Glutamatergic neuron (in vitro differentiated cells): ENCODE data around the gene GLIS1. TPM values are rescaled to one million over a fixed set of nuclear protein-coding genes. Genes with fewer than 3 reads are reported as not detected.

ENCODE experiments used
- DNase-seq: peaks from one replicate; pipeline ENCODE4 v3.0.0; 2022
- H3K27ac Mint-ChIP-seq: one replicate; pipeline ENCODE4 v1.8.0; 2020; ENCODE audit warnings: mild to moderate bottlenecking, mixed read lengths, inconsistent platforms; ENCODE audit not compliant: unreplicated experiment
- H3K27me3 Mint-ChIP-seq: one replicate; pipeline ENCODE4 v1.8.0; 2020; ENCODE audit warnings: mild to moderate bottlenecking, moderate library complexity, mixed read lengths, inconsistent platforms; ENCODE audit not compliant: unreplicated experiment
- H3K36me3 Mint-ChIP-seq: one replicate; pipeline ENCODE4 v1.8.0; 2020; ENCODE audit warnings: mild to moderate bottlenecking, mixed read lengths, inconsistent platforms; ENCODE audit not compliant: unreplicated experiment
- H3K4me1 Mint-ChIP-seq: one replicate; pipeline ENCODE4 v1.8.0; 2020; ENCODE audit warnings: mild to moderate bottlenecking, low read depth, mixed read lengths, inconsistent platforms; ENCODE audit not compliant: unreplicated experiment
- H3K4me3 Mint-ChIP-seq: one replicate; pipeline ENCODE4 v1.8.0; 2020; ENCODE audit warnings: mild to moderate bottlenecking, mixed read lengths, inconsistent platforms; ENCODE audit not compliant: unreplicated experiment
- H3K9me3 Mint-ChIP-seq: one replicate; pipeline ENCODE4 v1.8.0; 2020; ENCODE audit warnings: mild to moderate bottlenecking, moderate library complexity, mixed read lengths, inconsistent platforms; ENCODE audit not compliant: unreplicated experiment
- CTCF ChIP-seq: fragments of 200-600 bp; sonication (generic); IDR thresholded peaks from one replicate; pipeline ENCODE4 v1.5.0; 2021; ENCODE audit not compliant: partially characterized antibody, unreplicated experiment
- total RNA-seq: library from RNA; stranded (reverse); fragmentation: NEBNext Ultra II Directional; extraction: Animal tissue kit (Norgen Biotek cat#: 25700); gene quantifications from one replicate; pipeline ENCODE4 v1.2.1, GENCODE V29; 2021; ENCODE audit not compliant: unreplicated experiment

The GLIS1 gene
- total RNA-seq, 1 donor from 2014 or later = 0.76 TPM

DNA sequence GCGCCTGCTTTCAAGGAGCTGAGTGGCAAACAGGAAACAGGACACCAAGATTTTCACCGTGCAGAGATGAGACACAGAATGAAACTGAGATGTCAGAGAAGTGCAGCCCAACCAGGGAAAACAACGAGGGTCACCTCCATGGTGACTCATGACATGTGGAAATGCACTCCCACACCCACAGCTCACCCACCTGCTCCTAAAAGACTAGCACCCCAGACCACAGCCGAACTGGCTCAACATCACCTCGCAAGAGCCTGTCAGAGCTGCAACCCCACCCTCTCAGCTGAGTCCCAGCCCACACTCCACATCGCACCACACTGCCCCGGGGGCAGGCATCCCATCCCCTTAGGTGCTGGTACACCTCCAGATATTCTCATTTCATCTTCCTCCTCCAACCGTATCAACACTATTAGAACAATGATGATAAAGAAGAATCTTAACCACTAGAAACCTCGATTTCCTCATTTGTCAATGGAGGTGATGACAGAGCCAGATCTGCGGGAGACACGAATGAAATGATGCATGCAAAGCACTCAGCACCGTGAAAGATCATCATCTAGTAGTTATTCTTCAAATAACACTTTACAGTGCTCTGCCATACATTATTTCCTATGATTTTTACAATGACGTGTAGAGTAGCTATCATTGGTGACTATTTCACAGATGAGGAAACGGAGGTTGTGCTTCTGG lies 176.5 kb downstream of the GLIS1 start:
- TF ChIP-seq CTCF = no peak
- Mint-ChIP-seq H3K4me1 (peaks cover 9% of the 10 kb centered on the region), H3K9me3 (peaks cover 7% of the 10 kb centered on the region), H3K27me3 (peaks cover 3% of the 10 kb centered on the region), H3K36me3 (peaks cover 9% of the 10 kb centered on the region), H3K4me3 (no peak overlapping the region), H3K27ac (no peak overlapping the region)
- DNase-seq = no peak

- H3K9me3 Mint-ChIP-seq = peaks cover 3% of the 10 kb centered on the region
- H3K27ac Mint-ChIP-seq = no peak overlapping the region
- no peak overlapping the region for H3K4me3 Mint-ChIP-seq
- peaks cover 3% of the 10 kb centered on the region for H3K27me3 Mint-ChIP-seq
- H3K36me3 Mint-ChIP-seq = peaks cover under 1% of the 10 kb centered on the region
- H3K4me1 Mint-ChIP-seq = peaks cover 9% of the 10 kb centered on the region
- DNase-seq = peak; percentile 15
- no peak for TF ChIP-seq CTCF
Observed at GRCh38 chr1:53561503-53562105, 177.4 kb downstream of the GLIS1 start.

DNA sequence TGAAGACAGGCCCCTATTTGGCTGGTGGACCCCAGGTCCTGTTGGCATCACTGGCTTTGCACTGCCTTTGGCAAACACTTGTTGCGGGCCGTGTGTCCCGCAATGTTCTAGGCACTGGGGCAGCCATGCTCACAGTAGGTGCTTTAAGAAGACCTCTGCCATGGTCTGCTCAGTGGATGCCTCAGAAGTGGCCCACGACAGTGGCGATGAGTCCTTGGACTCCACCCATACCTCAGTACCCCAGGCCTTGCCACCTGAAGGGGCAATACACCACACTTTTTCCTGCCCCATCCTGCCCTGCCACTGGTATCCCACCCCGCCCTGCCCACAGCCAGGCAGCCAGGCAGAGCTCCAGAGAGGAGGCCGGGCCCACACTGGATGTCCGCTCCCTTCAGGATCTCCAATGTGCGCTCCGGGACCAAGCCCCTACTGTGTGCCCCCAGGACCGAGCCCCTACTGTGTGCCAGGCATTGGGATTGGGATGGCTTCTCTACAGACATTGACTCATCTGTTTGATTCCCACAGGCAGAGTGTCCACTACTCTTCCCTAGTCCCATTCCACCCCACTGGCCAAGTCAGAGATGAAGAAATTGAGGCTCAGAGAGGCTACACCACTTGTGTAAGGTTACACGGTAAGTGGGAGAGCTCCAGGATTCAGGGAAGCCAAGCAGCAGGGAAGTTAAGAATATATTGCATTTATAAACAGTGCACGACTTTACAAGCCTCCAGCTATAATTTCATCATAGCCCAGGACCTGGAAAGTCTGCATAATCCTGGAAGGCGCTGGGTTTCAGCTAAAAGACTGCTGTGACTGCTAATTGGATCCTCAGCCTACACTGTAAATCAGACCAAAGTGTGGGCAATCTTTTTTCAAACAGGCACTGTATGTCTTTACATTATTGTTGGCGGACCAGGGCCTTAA lies 178.1 kb downstream of the GLIS1 start:
- TF ChIP-seq CTCF = no peak
- no peak overlapping the region for H3K27ac Mint-ChIP-seq

GRCh38 chr1:53559854-53560580 lies 178.9 kb downstream of the GLIS1 start:
- Mint-ChIP-seq H3K4me1 (peaks cover 9% of the 10 kb centered on the region), H3K27ac (peak overlapping the region; percentile 56), H3K36me3 (no peaks in the 10 kb centered on the region), H3K27me3 (peaks cover 3% of the 10 kb centered on the region), H3K9me3 (peaks cover 3% of the 10 kb centered on the region), H3K4me3 (no peak overlapping the region)
- DNase-seq = peak; percentile 6
- TF ChIP-seq CTCF = no peak

More for the DNA sequence above, 178.1 kb downstream of the GLIS1 start:
- H3K4me3 Mint-ChIP-seq = no peak overlapping the region
- peak; percentile 10 for DNase-seq
- H3K9me3 Mint-ChIP-seq = peaks cover 3% of the 10 kb centered on the region
- H3K4me1 Mint-ChIP-seq = peaks cover 9% of the 10 kb centered on the region
- H3K36me3 Mint-ChIP-seq = no peaks in the 10 kb centered on the region
- H3K27me3 Mint-ChIP-seq = peaks cover 3% of the 10 kb centered on the region
